H54 (cell line): ENCODE results near the gene RAD51B.
"Not testable (repeated sequence)": the region's sequence is repeated elsewhere in the genome, so short reads cannot be mapped to it uniquely, and the experiment has no call there.

Experiments used
- DNase-seq: peaks from one replicate; pipeline ENCODE4 v3.0.0; 2011; ENCODE audit warnings: low spot score, mixed read lengths; ENCODE audit not compliant: insufficient read length
- FAIRE-seq: peaks from 3 replicates; lab custom pipeline; 2011; peaks lifted over from hg19 to GRCh38; lab: Jason Lieb, UNC
- POLR2A ChIP-seq: IDR thresholded peaks from 2 replicates; pipeline ENCODE4 v1.6.1; 2011; ENCODE audit warnings: low read depth, mild to moderate bottlenecking, low read length

Gene RAD51B

DNA sequence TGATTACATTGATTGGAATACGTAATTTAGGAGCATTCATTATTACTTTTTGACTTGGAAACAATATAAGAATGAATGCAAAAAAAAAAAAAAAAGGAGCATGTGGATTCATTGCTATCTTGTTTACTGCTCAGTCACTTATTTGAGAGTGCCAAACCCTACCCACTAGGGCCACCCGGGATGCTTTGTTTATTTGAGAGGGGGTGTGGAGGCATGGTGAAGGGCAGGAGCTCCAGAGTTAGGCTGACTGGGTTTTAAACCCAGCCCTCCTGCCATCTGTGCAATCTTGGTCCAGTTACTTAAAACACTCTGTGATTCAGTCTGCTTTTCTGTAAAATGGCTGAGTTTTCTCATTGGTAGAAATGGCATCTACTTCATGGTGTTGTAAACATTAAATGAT is 195.2 kb downstream of the RAD51B start:
- DNase-seq (no peak), FAIRE-seq (no peak)
- TF ChIP-seq POLR2A: no peak

DNA sequence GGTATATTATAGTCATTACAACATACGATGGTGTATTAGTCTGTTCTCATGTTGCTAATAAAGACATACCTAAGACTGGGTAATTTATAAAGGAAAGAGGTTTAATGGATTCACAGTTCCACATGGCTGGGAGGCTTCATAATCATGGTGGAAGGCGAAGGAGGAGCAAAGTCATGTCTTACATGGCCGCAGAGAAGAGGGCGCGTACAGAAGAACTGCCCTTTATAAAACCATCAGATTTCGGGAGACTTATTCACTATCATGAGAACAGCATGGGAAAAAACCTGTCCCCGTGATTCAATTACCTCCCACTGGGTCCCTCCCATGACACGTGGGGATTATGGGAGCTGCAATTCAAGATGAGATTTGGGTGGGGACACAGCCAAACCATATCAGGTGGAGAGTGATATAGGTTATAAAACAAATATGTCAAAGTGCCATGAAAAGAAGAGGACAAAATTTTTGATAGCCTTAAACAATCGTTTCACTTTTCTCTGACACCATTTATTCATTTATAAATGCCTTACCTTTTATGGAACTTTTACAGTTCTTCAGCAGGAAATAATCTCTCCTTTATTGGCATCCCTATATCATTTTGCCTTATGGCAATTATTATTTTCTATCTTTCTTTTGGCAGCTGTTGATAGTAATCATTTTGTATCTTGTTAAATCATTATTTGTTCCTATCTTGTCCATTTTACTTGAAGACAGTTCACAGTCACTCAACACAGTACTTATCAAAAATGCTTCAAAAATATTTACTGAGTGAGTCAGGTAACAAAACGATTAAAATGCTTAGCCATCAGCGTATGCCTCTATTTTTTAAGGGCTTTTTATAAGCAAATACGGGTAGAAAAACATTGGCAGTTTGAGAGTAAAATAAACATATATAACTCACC is 196.0 kb downstream of the RAD51B start:
- TF ChIP-seq POLR2A: no peak
- FAIRE-seq (no peak), DNase-seq (no peak)

DNA sequence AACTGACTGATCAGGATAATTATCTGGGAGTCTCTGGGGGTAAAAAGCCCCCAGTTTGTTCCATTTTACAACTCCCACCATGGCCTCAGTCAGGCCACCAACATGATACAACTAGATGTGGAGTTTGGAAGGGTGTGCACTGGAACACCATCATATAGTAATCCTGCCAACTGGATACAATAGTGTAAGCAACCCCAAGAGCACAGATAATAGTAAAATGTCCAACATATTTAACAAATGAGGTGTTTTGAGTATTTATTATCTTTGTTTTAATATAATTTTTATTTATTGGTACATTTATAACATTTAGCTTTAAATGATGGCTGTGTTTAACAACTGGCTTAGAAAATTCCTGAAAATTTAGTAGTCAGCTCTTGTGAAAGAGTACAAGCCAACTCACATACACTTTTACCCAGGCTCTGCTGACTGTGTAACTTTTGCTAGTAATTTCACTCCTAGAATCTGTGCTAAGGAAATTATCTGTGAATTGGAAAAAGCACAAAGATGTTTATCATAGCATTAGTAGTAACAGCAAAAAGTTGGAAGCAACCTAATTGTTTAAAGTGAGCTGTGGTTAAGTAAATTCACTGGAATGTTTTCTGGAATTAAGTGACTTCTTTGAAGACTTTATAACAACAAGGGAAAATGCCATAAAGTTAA is 196.8 kb downstream of the RAD51B start:
- DNase-seq (no peak), FAIRE-seq (no peak)
- TF ChIP-seq POLR2A: no peak

DNA sequence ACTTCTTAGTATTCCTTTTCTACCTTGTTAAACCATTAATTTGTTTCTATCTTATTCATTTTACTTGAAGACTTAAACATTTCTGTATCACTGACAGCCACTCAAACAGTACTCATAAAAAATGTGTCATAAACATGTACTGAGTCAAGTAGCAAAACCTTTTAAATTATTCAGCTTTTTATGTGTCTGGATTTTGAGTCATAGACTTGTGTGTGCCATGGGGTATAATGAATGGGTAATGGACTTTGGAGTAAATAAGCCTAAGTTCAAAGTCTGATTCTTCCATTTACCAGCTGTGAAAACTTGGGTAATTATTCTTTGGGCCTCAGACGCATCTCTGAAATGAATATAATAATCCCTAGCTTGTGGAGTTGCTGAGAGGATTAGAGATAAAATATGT is 199.0 kb downstream of the RAD51B start:
- no peak for FAIRE-seq
- no peak for DNase-seq
- TF ChIP-seq POLR2A: no peak

DNA sequence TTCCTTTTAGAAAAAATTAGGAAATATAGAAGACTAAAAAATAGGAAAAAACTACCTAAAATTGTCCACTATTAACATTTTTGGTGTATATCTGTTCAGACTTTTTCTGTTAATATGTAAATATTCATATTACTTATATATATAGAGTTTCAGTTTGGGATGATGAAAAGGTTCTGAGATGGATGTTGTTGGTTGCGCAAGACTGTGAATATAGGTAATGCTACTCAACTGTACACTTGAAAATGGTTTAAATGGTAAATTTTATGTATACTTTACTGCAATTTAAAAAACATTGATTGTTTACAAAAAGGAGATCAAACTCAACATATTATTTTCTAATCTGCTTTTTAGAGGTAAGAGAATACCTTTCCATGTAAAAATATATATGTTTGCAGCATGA is 200.9 kb downstream of the RAD51B start:
- DNase-seq: no peak
- no peak for TF ChIP-seq POLR2A
- FAIRE-seq: no peak

DNA sequence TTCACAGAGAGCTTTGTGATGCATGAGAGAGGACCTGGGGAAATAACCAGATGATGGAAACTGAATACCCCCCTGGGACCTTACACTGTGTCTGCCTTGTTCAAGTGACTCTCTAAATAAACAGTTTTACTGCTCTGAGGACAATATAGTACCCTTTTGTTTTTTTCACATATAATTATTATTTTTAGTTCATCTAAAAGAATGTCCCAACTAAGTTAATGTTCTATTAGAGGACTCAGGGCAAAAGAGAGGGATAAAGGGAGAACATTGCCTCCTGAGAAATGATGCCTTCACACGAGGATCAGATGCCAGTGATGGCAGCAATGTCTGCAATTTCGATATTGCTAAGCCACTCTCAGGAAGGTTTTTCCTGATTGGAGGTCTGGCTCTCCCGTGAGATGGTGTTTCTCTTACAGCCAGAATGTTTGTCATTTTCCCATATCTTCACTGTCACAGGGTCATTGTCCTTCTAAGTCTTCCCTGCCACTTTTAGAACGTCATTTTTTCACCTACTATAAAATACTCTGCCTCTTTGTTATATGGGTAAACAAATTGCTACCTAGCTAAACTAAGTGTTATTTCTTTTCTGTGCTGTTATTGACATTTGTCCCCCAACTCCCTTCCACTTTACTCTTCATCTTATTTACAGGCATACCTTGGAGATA is 201.6 kb downstream of the RAD51B start:
- TF ChIP-seq POLR2A: no peak
- DNase-seq (no peak), FAIRE-seq (no peak)

DNA sequence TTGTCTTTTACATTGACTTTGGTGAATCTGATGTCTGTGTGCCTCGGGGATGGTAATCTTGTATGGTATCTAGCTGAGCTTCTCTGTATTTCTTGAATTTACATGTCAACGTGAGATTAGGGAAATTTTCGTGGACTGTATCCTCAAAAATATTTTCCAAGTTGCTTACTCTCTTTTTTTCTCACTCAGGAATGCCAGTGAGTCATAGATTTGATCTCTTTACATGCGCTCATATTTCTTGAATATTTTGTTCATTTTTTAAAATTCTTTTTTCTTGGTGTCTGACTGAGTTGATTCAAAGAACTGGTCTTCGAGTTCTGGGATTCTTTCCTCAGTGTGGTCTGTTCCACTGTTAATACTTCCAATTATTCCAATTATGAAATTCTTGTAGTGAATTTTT is 207.7 kb downstream of the RAD51B start:
- TF ChIP-seq POLR2A: no peak
- FAIRE-seq (no peak), DNase-seq (no peak)

DNA sequence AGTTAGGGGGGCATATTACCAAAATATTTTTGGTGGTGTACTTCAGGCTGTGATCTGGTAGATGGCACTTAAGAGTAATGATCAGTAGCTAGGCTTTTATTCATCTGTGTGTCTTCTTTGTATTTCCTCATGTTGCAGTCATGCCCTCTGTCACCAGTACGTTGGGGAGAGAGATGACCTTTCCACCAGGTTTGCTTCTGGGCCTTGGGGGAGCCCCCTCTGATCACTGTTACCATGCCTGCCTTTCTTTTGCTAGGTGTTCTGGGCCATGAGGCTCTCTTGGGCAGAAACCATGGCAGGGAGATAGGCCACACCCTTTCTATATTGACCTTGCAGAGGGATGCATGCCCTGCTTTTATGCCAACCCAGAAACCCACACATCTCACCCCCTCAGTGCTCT is 208.5 kb downstream of the RAD51B start:
- no peak for TF ChIP-seq POLR2A
- no peak for DNase-seq
- FAIRE-seq: no peak

DNA sequence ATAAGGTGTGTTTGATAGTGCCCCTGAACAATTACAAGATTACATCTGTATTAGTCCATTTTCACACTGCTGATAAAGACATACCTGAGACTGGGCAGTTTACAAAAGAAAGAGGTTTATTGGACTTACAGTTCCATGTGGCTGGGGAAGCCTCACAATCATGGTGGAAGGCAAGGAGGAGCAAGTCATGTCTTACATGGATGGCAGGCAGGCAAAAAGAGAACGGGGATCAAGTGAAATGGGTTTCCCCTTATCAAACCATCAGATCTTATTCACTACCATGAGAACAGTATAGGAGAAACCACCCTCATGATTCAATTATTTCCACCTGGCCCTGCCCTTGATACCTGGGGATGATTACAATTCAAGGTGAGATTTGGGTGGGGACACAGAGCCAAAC is 211.4 kb downstream of the RAD51B start:
- not testable (repeated sequence) for DNase-seq, FAIRE-seq

DNA sequence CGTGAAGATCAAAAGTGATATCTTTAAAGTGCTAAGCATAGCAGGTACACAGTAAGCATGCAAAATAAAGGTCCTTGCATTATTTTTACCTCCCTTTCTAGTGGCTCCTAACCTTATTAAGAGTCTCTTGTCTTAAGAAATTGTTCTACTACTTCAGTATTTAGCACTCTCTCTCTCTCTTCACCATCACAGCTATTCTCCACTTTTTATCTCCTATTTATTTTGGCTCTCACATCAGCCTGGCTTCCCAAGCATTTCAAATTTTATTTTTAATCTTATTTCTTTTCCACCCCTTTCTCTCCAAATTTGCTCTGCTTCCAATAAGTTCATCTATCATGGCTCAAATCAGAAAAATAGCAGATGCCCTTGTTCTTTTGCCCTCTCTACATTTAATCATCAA is 212.6 kb downstream of the RAD51B start:
- DNase-seq (no peak), FAIRE-seq (no peak)
- TF ChIP-seq POLR2A: no peak

DNA sequence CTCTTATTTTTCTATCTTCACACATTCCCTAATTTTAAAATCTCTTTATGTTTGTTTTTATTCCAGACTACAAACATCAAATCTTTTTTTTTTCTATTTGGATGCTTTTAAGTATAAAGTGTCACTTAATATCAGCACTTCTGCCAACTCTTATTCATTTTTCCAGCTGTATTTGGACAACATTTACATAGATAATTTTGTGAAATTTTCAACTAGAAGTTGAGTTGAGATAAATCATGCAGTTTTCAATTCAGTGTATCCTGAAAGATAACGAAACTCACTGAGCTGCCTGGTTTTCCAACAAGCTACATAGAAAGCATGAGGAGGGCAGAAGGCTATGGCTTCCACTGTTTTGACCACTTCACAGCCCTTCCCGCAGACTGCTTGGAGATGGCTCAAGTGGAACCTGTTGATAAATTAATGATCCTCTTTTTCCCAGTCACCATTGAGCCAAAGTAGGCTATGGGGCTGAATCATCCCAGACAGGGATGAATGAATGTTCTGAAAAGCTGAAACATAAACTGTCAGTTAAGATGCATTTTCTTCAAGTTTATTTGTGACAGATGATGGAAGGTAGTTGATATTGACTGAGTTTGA is 213.9 kb downstream of the RAD51B start:
- FAIRE-seq (peak; percentile 71), DNase-seq (no peak)
- no peak for TF ChIP-seq POLR2A

DNA sequence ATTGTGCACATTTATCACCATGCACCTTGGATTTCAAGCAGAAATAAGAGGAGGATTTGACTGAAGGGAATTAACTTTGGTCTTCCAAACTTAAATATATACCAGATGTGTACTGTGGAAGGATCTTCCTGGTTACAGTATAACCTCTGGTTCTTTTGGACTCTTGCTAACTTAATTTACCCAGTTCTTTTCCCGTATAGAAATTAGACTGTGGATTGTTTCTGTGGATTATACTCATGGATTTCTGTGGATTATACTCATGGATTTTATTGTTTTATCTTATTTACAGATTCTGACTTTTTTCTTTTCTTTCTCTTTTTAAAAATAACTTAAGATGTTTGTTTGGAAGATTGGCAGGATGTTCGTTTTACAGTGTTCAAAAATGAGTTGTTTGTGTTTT is 215.3 kb downstream of the RAD51B start:
- no peak for FAIRE-seq
- TF ChIP-seq POLR2A: no peak
- no peak for DNase-seq

DNA sequence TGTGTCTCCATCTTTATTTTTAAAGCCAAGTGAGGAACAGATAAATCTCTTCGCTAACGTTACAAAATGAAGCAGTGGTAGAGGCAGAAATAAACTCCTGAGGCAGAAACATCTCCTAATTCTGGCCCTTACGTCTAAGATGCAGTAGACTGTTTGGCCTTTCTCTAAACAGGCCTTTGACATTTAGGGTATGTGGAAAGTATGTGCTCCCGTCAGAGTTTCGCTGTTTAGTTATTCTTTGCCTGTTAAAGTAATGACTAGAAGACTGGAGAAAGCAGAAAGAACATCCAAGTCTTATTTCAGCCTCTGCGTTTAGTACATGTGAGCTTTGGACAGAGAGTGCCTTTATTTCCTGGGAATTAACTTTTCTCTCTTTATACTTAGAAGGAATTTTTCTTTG is 216.6 kb downstream of the RAD51B start:
- no peak for TF ChIP-seq POLR2A
- DNase-seq (no peak), FAIRE-seq (no peak)

DNA sequence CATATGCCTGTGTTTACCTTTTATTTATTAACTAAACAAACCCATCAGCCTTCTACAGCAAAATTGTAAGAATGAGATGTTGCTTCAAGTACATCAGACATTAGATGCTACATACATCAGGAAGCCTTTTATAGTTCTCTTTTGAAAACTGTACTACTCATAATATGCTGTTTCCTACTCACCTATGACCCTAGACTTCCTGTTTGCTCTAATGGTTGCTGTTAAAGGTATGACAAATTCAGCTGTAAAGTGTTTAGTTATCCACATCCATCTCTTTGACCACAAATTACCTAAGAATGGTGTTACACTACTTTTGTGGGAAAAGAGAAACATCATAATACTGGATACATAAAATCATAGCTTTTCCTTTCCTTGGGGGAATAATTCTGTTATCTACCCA is 220.0 kb downstream of the RAD51B start:
- DNase-seq (no peak), FAIRE-seq (no peak)
- TF ChIP-seq POLR2A: no peak
